Ovary (tissue), 3 donors: ENCODE data around the gene TMEM240.

ENCODE experiments used
- POLR2A ChIP-seq: fragments of 450-650 bp; IDR thresholded peaks from one replicate; pipeline ENCODE4 v1.6.1; 2017; ENCODE audit warnings: antibody characterized with exemption, mild to moderate bottlenecking, moderate library complexity
- TF ChIP-seq, protein P1 (sequence below), 3 donors: fragments of 450-650 bp in 2 of 3; fragments of 200-600 bp in 1 of 3; IDR thresholded peaks; one replicate each; pipeline versions ENCODE4 v1.5.1 to v1.8.0; 2016 to 2022; ENCODE audit warnings: antibody characterized with exemption in 3 of 3, mild to moderate bottlenecking in 1 of 3
- donor health status: DM: no; HTN: no; CAD: no.

DNA sequence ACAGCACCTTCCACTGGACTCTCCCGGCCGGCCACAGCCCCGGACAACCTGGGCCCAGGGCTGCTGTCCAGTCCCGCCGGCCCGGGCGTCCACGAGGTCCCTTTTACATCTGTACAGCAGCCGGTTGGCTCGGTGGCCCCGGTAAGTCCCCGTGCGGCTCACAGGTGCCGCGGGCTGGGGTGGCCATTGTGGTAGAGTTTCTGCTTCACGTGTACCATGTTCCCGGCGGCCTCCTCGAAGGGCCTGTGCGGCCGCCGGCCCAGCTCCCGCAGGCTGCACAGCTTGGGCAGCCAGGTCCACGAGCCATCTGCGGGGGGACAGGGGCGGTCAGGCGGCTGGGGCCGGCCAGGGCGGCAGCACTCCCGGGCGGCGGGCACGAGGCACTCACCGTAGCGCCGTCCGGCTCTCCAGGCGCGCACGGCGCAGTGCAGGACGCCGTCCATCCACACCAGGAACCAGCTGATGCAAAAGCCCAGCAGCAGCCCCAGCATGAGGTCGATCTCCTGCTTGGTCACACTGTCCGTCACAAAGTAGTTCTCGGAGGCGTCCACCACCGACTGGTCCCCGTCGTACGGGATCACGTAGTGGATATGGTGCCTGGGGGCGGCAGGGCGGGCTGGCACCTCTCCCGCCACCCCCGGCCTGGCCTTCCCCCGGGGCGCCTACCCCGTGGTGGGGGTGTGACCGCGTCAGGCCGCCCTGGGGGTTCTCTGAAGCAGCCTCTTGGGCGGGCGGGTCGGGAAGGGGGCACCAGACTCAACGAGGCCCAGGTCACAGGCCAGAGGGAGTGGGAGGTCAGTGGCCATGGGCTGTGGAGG, 5.0 kb downstream of the TMEM240 start:
- TF ChIP-seq, protein P1, sequence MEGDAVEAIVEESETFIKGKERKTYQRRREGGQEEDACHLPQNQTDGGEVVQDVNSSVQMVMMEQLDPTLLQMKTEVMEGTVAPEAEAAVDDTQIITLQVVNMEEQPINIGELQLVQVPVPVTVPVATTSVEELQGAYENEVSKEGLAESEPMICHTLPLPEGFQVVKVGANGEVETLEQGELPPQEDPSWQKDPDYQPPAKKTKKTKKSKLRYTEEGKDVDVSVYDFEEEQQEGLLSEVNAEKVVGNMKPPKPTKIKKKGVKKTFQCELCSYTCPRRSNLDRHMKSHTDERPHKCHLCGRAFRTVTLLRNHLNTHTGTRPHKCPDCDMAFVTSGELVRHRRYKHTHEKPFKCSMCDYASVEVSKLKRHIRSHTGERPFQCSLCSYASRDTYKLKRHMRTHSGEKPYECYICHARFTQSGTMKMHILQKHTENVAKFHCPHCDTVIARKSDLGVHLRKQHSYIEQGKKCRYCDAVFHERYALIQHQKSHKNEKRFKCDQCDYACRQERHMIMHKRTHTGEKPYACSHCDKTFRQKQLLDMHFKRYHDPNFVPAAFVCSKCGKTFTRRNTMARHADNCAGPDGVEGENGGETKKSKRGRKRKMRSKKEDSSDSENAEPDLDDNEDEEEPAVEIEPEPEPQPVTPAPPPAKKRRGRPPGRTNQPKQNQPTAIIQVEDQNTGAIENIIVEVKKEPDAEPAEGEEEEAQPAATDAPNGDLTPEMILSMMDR (IDR thresholded peaks at IDR 0.05), result no peak
- no peak for TF ChIP-seq POLR2A
